ENCODE measurements around the gene SCLY. TPM values are rescaled to one million over a fixed set of nuclear protein-coding genes. Genes with fewer than 3 reads are reported as not detected.

SCLY gene
- total and polyA plus RNA-seq, 7 donors: 4.6 to 10.1 (median 6.5) TPM

DNA sequence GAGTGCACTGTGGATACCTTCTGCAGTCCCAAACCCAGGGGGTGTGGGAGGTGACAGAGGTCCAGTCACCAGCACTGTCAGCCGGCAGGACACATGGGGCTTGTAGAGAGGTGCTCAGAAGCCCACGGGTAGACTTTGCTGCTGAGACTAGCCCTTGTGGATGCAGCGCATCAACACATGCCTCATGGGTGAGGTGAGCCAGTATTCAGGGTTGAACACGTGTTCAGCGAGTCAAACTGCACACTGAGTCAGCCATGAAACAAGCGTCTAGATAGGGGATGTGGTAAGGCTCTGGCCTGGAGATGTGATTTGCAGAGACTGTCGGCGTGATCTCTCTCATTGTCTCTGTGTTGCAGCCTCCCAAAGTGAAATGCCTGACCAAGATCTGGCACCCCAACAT lies 35.8 kb upstream of the SCLY start:
- Histone ChIP-seq H3K9me3 (no peaks in the 10 kb centered on the region), H3K27me3 (ENCODE audit: insufficient read depth in 3 of 3, low read length in 2 of 3) (no peaks in the 10 kb centered on the region), H3K4me3 (no peak overlapping the region), H3K4me1 (peaks cover 10% of the 10 kb centered on the region), H3K36me3 (ENCODE audit: insufficient read depth in 1 of 2, low read depth in 1 of 2) (peaks cover 0 to 50% of the 10 kb centered on the region in 2 donors), H3K27ac (no peak overlapping the region)
- TF ChIP-seq, protein P1, sequence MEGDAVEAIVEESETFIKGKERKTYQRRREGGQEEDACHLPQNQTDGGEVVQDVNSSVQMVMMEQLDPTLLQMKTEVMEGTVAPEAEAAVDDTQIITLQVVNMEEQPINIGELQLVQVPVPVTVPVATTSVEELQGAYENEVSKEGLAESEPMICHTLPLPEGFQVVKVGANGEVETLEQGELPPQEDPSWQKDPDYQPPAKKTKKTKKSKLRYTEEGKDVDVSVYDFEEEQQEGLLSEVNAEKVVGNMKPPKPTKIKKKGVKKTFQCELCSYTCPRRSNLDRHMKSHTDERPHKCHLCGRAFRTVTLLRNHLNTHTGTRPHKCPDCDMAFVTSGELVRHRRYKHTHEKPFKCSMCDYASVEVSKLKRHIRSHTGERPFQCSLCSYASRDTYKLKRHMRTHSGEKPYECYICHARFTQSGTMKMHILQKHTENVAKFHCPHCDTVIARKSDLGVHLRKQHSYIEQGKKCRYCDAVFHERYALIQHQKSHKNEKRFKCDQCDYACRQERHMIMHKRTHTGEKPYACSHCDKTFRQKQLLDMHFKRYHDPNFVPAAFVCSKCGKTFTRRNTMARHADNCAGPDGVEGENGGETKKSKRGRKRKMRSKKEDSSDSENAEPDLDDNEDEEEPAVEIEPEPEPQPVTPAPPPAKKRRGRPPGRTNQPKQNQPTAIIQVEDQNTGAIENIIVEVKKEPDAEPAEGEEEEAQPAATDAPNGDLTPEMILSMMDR (IDR thresholded peaks at IDR 0.05): no peak
- ATAC-seq: peak in 2 of 4 donors; percentile 46 to 50
- no peak for DNase-seq
- intact Hi-C loops (cut with DNase I): no loop called here
- WGBS, 3 donors: 87 to 92% (median 89%) methylated on average over 8 of the region's 8 CpGs

DNA sequence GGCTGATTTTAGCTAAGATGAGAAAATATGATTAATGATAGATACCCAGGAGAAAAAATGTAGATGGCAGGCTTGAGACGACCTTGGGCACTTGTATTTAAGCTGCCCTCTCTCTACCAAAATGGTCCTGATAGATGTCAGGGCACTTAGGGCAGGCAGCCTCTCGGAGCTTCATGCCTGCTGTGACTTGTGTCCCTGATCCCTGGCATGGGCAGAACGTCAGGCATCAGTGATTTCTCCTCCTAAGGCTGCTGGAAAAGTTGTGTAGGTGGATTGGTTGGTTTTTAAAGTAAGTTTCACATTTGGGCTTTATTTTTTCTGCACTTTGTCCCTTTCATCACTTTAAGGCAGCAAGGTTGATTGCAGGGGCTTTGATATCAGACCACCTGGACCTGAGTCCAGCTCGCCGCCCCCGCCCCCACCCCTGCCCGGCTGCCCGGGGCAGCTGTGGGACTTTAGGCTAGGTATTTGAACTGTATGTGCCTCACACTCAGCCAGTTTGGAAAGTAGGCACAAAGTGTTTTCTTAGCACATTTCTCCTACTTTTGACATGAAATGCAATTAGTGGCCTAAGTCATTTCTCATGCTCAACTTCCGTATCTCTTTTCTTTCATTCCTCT lies 35.0 kb upstream of the SCLY start:
- H3K36me3 ChIP-seq (ENCODE audit: insufficient read depth in 1 of 2, low read depth in 1 of 2): peaks cover 0 to 58% of the 10 kb centered on the region in 2 donors
- no peak for DNase-seq
- peaks cover 7% of the 10 kb centered on the region for H3K4me1 ChIP-seq
- H3K27me3 ChIP-seq (ENCODE audit: insufficient read depth in 3 of 3, low read length in 2 of 3): no peaks in the 10 kb centered on the region
- H3K4me3 ChIP-seq: no peak overlapping the region
- 91 to 95% (median 93%) methylated on average over 9 of the region's 9 CpGs for WGBS, 3 donors
- no peaks in the 10 kb centered on the region for H3K9me3 ChIP-seq
- no peak overlapping the region for H3K27ac ChIP-seq
- no peak for ATAC-seq
- TF ChIP-seq, protein P1 (IDR thresholded peaks at IDR 0.05): no peak
- intact Hi-C loops (cut with DNase I): no loop called here

DNA sequence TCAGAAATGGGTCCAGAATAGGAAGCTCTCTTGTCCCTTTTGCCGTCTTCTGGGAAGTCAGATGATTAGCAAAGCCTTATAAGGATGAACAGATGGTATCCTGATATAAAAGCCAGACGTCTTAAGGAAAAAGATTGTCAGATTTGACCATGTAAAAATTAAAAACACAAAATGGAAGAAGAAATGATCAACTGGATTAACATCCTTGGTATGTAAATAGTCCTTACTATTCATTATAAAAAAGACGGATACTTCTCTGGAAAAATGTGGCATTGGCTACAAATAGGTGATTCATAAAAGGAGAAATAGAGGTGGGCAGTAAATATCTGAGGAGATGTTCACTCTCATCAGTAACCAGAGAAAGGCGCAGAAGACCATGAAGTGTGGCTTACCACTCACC lies 33.7 kb upstream of the SCLY start:
- DNase-seq (no peak), ATAC-seq (no peak)
- no peak overlapping the region for H3K27ac ChIP-seq
- H3K9me3 ChIP-seq: no peaks in the 10 kb centered on the region
- H3K4me3 ChIP-seq: no peak overlapping the region
- intact Hi-C loops (cut with DNase I): no loop called here
- H3K36me3 ChIP-seq (ENCODE audit: insufficient read depth in 1 of 2, low read depth in 1 of 2): peaks cover 0 to 62% of the 10 kb centered on the region in 2 donors
- no peaks in the 10 kb centered on the region for H3K27me3 ChIP-seq (ENCODE audit: insufficient read depth in 3 of 3, low read length in 2 of 3)
- 81 to 86% (median 82%) methylated on average over 4 of the region's 4 CpGs for WGBS, 3 donors
- TF ChIP-seq, protein P1 (IDR thresholded peaks at IDR 0.05): no peak
- H3K4me1 ChIP-seq: no peaks in the 10 kb centered on the region

DNA sequence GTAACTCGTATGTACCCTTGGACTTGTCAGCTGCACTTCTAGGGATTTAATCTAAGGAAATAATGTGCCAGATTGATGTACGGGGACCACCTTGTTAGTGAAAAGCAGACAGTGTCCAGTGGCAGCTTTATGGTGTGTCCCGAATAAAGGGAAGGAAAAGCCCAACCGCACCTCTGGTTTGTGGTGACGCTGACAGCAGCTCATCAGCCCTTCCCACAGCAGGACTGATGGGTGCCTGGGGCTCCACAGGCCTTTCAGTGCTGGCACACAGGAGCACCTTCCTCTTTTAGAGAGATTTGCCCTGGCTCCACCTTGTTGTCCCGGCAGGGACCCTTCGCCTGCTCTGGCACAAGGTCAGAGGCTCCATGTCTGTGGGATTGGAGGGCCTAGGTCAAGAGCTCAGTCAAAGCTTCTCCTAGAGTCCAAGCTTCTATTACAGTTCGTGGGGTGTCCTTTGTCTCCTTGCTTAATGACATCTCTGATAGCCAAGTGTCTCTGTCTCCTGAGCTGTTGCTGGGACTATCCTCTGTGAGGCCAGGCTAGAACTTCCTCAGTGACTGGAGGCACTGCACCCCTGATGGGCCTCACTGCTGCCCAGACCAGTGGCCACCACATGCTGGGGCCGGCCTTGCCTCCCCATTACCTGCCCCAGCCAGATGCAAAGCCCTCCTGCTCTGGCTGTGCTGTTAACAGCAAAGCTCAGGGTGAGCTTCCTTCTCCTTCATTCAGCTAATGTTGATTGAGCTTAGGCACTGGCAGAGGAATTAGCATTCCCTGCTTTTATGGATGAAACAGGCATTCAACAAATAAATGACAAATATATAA lies 33.0 kb upstream of the SCLY start:
- 85 to 89% (median 86%) methylated on average over 9 of the region's 9 CpGs for WGBS, 3 donors
- Histone ChIP-seq H3K27me3 (ENCODE audit: insufficient read depth in 3 of 3, low read length in 2 of 3) (no peaks in the 10 kb centered on the region), H3K4me3 (no peak overlapping the region), H3K9me3 (no peaks in the 10 kb centered on the region), H3K4me1 (no peaks in the 10 kb centered on the region), H3K36me3 (ENCODE audit: insufficient read depth in 1 of 2, low read depth in 1 of 2) (peaks cover 0 to 70% of the 10 kb centered on the region in 2 donors), H3K27ac (no peak overlapping the region)
- intact Hi-C loops (cut with DNase I): no loop called here
- TF ChIP-seq, protein P1 (IDR thresholded peaks at IDR 0.05): no peak
- no peak for DNase-seq
- no peak for ATAC-seq

All from psoas muscle (tissue), 8 donors.